K562 (cell line): Measurements from ENCODE around the gene HSPB6.

Experiments used
- BRCA1 ChIP-seq, 2 experiments: fragments of 450-650 bp in 1 of 2; sonication (generic) in 1 of 2; formaldehyde crosslinking in 1 of 2; IDR thresholded peaks; 2 replicates each; pipeline versions ENCODE4 v1.5.0 to v1.6.1; 2017 to 2020; ENCODE audit warnings: mild to moderate bottlenecking in 1 of 2, missing genetic modification reagents in 1 of 2
- FOXA3 ChIP-seq, 2 experiments: fragments of 450-650 bp in 1 of 2; sonication (generic) in 1 of 2; formaldehyde crosslinking; IDR thresholded peaks in 1 of 2; conservative IDR thresholded peaks in 1 of 2; 2 replicates each; pipeline versions ENCODE4 v1.4.0 to v1.8.0; 2020 to 2022; ENCODE audit warnings: mild to moderate bottlenecking in 2 of 2, missing genetic modification reagents in 1 of 2
- POLR2A ChIP-seq: fragments of 450-650 bp; conservative IDR thresholded peaks from 2 replicates; pipeline ENCODE4 v1.6.1; 2016
- SIX5 ChIP-seq, 2 experiments: IDR thresholded peaks; 2 replicates each; pipeline ENCODE4 v1.6.1; 2011; ENCODE audit warnings: low read length in 2 of 2, borderline replicate concordance in 1 of 2, low read depth in 1 of 2, mild to moderate bottlenecking in 1 of 2, moderate library complexity in 1 of 2; ENCODE audit not compliant: insufficient read depth in 1 of 2
- U2AF1 ChIP-seq: fragments of 200-400 bp; formaldehyde crosslinking; optimal IDR thresholded peaks from 2 replicates; pipeline ENCODE3; 2017; ENCODE audit warnings: mild to moderate bottlenecking, low read depth, low read length, moderate library complexity
- ZFX ChIP-seq: sonication (generic); formaldehyde crosslinking; IDR thresholded peaks from 2 replicates; pipeline ENCODE4 v1.8.0; 2022; ENCODE audit warnings: mild to moderate bottlenecking, missing genetic modification reagents, moderate library complexity
- ZNF197 ChIP-seq: fragments of 200-800 bp; sonication (Bioruptor generic); IDR thresholded peaks from 2 replicates; pipeline ENCODE4 v1.6.1; 2016; ENCODE audit warnings: low read depth, missing genetic modification characterization, missing compliant biosample characterization
- ZNF41 ChIP-seq: fragments of 250-450 bp; sonication (Bioruptor Pico); conservative IDR thresholded peaks from 2 replicates; pipeline ENCODE4 v1.4.0; 2020; ENCODE audit warnings: mild to moderate bottlenecking
- TF ChIP-seq, protein P1 (sequence below): conservative IDR thresholded peaks from 2 replicates; pipeline ENCODE4 v1.6.1; 2011; ENCODE audit warnings: low read depth, mild to moderate bottlenecking, low read length; ENCODE audit not compliant: control insufficient read depth
- TF ChIP-seq, protein P2 (sequence below): sonication (generic); formaldehyde crosslinking; IDR thresholded peaks from 2 replicates; pipeline ENCODE4 v1.8.1; 2023; ENCODE audit warnings: mild to moderate bottlenecking, missing genetic modification reagents
- TF ChIP-seq, protein P3 (sequence below): sonication (generic); formaldehyde crosslinking; IDR thresholded peaks from 2 replicates; pipeline ENCODE4 v1.8.1; 2022; ENCODE audit warnings: missing genetic modification reagents
- TF ChIP-seq, protein P4 (sequence below), 3 experiments: IDR thresholded peaks in 2 of 3; conservative IDR thresholded peaks in 1 of 3; 2 replicates each; pipeline ENCODE4 v1.5.1; 2011 to 2012; ENCODE audit warnings: low read length in 3 of 3, mild to moderate bottlenecking in 3 of 3, control low read depth in 2 of 3, improper control_type of control experiment in 1 of 3, inconsistent platforms in 1 of 3, low read depth in 1 of 3, mixed read lengths in 1 of 3, moderate library complexity in 1 of 3; ENCODE audit not compliant: insufficient read depth in 2 of 3

- TF ChIP-seq ZFX (CRISPR knock-in tag) (no peak), SIX5 (IDR thresholded peaks at IDR 0.05; ENCODE audit: borderline replicate concordance in 1 of 2, insufficient read depth in 1 of 2, low read depth in 1 of 2, low read length in 2 of 2) (no peak), POLR2A (no peak), BRCA1 (IDR thresholded peaks at IDR 0.05) (no peak), BRCA1 (CRISPR knock-in tag; IDR thresholded peaks at IDR 0.05) (no peak), ZNF41 (no peak), ZNF197 (CRISPR knock-in tag) (no peak), FOXA3 (CRISPR knock-in tag; conservative IDR thresholded peaks at IDR 0.05 in 1 of 2, IDR thresholded peaks at IDR 0.05 in 1 of 2) (no peak), U2AF1 (no peak)
- TF ChIP-seq, protein P1, sequence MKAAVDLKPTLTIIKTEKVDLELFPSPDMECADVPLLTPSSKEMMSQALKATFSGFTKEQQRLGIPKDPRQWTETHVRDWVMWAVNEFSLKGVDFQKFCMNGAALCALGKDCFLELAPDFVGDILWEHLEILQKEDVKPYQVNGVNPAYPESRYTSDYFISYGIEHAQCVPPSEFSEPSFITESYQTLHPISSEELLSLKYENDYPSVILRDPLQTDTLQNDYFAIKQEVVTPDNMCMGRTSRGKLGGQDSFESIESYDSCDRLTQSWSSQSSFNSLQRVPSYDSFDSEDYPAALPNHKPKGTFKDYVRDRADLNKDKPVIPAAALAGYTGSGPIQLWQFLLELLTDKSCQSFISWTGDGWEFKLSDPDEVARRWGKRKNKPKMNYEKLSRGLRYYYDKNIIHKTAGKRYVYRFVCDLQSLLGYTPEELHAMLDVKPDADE, result no peak
- TF ChIP-seq, protein P2, sequence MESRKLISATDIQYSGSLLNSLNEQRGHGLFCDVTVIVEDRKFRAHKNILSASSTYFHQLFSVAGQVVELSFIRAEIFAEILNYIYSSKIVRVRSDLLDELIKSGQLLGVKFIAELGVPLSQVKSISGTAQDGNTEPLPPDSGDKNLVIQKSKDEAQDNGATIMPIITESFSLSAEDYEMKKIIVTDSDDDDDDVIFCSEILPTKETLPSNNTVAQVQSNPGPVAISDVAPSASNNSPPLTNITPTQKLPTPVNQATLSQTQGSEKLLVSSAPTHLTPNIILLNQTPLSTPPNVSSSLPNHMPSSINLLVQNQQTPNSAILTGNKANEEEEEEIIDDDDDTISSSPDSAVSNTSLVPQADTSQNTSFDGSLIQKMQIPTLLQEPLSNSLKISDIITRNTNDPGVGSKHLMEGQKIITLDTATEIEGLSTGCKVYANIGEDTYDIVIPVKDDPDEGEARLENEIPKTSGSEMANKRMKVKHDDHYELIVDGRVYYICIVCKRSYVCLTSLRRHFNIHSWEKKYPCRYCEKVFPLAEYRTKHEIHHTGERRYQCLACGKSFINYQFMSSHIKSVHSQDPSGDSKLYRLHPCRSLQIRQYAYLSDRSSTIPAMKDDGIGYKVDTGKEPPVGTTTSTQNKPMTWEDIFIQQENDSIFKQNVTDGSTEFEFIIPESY (CRISPR knock-in tag), result no peak
- TF ChIP-seq, protein P3, sequence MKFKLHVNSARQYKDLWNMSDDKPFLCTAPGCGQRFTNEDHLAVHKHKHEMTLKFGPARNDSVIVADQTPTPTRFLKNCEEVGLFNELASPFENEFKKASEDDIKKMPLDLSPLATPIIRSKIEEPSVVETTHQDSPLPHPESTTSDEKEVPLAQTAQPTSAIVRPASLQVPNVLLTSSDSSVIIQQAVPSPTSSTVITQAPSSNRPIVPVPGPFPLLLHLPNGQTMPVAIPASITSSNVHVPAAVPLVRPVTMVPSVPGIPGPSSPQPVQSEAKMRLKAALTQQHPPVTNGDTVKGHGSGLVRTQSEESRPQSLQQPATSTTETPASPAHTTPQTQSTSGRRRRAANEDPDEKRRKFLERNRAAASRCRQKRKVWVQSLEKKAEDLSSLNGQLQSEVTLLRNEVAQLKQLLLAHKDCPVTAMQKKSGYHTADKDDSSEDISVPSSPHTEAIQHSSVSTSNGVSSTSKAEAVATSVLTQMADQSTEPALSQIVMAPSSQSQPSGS (CRISPR knock-in tag), result no peak
- TF ChIP-seq, protein P4, sequence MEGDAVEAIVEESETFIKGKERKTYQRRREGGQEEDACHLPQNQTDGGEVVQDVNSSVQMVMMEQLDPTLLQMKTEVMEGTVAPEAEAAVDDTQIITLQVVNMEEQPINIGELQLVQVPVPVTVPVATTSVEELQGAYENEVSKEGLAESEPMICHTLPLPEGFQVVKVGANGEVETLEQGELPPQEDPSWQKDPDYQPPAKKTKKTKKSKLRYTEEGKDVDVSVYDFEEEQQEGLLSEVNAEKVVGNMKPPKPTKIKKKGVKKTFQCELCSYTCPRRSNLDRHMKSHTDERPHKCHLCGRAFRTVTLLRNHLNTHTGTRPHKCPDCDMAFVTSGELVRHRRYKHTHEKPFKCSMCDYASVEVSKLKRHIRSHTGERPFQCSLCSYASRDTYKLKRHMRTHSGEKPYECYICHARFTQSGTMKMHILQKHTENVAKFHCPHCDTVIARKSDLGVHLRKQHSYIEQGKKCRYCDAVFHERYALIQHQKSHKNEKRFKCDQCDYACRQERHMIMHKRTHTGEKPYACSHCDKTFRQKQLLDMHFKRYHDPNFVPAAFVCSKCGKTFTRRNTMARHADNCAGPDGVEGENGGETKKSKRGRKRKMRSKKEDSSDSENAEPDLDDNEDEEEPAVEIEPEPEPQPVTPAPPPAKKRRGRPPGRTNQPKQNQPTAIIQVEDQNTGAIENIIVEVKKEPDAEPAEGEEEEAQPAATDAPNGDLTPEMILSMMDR (IDR thresholded peaks at IDR 0.05 in 2 of 3, conservative IDR thresholded peaks at IDR 0.05 in 1 of 3; ENCODE audit: insufficient read depth in 2 of 3, low read depth in 1 of 3, low read length in 3 of 3), result no peak
Observed at GRCh38 chr19:35766571-35767104, 9.8 kb upstream of the HSPB6 start.
